ENCODE results near the gene RSPH6A.

- no peak for TF ChIP-seq EZH2phosphoT487 (IDR thresholded peaks at IDR 0.05; ENCODE audit: insufficient read depth, low read depth)
- no peak for TF ChIP-seq EZH2 (IDR thresholded peaks at IDR 0.05; ENCODE audit: insufficient read depth, poor library complexity, severe bottlenecking)
Observed at GRCh38 chr19:45862564-45863334, 47.6 kb upstream of the RSPH6A start, which contains the start of gene SYMPK.

Data from GM23248 (cell line).